Activated gamma-delta T cell (primary cell): ENCODE results near the gene DCTD.

Experiments
- DNase-seq: peaks from one replicate; lab custom pipeline; 2025; lab: John Stamatoyannopoulos, UW

The DCTD gene

DNA sequence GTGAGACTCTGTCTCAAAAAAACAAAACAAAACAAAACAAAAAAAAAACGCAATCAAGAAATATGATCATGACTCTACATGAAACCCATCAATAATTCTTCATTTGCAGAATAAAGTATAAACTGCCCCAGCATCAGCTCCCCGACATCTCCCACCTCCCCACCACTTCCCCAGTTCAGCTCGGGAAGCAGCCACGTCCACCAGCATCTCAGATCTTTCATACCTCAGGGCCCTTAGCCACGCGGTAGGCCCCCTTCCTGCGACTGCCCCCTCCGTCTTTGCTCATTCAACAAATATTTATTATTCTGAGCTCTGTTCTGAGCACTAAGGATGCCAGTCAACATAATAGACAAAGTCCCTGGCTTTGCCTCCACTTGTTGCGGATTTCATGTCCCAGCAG, 45.6 kb downstream of the DCTD start:
- no peak for DNase-seq

DNA sequence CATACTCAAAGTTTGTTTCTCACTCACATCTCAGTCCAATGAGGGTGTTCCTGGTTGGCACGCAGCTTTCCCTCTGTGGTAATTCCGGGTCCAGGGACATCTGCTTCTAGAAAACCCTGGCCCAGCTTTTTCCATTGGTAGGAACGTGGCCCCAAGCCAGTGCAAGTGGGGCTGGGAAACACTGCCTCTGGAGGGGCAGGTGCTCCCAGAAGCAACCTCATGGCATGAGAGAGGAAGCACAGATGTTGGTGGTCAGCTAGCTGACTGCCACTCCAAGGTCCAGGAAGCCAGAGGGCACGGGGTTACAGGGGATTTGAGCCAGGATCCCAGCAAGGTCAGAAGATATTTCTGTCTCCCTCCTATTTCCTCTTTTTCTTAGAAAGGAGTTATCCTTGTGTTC, 47.5 kb downstream of the DCTD start:
- DNase-seq = no peak

DNA sequence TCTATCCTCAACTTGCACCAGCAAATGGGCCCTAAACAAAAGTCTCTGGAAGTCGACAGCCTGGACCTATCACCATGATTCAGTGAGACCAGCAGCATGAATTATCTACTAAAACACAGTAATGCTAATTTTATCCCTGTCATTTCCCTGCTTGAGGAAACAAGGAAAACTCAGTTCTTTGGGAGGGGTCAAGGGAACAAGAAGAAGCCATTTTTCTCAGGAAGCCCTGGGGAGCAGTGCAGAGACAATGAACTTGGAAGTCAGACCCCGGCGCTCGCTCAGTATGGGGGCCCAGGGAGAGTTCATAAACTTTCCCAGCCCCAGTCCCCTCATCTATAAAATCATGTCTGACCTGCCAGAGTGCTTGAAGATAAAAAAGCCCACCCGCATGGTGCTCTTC, 50.4 kb downstream of the DCTD start:
- DNase-seq = no peak

DNA sequence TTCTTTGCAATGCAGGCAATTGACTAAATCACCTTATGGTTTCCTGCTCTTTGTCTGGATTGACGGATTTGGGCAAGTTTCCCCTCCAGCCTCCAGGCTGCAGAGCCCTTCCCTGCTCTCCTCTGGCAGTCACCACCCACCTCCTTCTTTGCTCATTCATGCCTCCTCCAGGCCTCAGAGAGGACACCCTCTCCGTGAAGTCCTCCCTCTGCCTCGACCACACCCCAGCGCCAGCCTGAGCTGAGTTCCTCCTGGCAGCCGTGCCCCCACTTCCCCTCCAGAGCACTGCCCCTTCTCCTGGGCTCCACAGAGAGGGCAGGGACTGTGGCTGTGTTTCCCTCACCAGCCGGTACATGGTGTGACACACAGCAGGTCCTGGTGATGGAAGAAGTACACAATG, 53.7 kb downstream of the DCTD start:
- no peak for DNase-seq

DNA sequence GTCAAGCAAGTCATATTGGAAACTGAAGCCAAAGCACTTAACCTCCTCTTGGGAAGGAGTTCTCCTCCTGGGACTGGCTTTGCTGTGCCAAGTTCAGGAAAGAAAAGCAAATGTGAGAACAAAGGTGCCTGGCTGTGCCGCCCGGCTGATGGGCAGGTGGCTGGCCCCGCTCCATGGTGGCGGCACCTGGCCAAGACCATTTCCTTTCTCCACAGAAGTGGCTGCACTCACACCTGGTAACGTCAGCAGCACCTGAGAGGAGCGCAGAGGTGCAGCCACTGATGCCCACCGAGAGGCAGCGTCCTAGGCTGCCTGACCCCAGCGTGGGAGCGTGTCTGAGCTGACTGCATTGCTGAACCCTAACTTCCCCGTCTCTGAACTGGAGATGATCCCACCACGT, 54.3 kb downstream of the DCTD start:
- DNase-seq = no peak

DNA sequence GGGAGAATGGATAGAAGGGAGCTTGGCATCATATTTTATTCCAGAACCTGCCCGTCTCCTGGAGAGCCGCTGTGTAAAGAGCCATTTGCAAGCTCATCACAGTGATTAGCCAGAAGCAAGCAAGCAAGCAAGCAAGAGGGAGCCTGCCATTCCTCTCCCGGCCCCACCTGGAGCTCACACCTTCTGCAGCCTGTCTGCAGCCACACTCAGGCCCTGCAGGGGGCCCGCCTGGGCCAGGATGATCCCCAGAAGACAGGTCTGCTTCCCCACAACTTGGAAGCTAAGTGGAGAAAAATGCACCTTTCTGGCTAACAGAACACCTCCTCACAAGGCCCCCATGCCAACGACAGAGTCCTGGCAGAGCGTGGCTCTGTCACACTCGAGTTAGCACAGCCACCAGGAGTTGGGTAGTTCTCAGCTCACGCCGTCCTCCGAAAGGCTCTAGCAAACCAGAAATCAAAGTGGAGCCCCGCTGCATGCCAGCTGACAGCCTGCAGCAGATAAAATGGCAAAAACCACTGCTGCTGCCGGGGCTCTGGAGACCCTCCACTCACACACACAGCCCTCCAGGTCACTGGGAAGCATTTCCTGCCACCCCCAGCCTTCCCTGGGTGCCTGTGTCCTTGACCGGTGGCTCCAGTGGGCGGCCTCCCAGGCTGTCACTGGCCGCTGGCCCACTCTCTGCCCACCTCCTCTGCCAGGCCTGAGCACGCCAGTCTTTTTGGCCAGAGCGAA, 54.9 kb downstream of the DCTD start:
- DNase-seq = no peak

DNA sequence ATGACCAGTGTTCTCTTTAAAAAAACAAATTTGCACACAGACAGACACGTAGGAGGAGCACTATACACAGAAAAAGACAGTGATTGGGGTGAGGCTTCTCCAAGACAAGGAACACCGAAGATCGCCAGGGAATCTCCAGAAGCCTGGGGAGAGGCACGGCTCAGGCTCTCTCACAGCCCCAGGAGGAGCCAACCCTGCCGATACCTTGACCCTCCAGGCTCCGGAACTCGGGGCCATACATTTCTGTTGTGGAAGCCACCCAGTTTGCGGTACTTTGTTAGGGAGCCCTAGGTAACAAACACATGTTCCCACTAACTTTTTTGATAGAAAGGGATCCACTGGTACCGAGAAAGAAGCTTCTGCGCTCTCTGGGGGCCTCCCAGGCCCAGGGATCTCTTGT, 55.8 kb downstream of the DCTD start:
- DNase-seq = no peak

DNA sequence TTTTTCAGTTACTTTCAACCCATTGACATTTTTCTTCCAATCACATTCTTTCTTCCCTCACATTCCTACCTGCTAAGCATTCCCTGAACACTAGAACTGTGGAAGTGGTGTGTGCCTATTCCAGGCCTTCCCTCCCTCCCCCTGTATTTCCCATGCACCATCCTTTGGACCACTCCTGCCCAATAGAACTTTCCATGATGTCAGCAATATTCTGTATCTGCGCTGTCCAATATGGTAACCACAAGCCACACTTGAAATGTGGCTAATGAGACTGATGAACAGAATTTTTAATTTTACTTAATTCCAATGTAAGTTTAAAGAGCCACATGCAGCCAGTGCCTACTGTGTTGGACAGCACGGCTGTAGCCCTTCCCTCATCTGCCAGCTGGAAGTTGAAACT, 57.5 kb downstream of the DCTD start:
- DNase-seq = no peak

DNA sequence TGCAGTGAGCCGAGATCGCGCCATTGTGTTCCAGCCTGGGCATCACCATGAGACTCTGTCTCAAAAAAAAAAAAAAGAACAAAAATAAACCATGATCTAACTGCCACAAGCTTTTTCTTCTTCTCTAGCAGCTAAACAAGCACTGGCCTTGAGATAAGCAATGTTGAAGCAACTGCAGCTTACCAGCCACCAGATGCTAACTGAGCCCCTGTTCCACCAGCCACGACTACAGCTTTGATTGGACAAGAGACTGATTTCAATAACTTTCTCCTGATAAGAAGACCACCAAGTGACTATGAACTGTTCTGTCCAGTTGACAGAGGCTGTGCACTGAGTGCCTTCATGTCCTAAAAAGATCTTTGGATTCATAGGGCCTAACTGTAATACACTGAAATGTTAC, 58.5 kb downstream of the DCTD start:
- no peak for DNase-seq

DNA sequence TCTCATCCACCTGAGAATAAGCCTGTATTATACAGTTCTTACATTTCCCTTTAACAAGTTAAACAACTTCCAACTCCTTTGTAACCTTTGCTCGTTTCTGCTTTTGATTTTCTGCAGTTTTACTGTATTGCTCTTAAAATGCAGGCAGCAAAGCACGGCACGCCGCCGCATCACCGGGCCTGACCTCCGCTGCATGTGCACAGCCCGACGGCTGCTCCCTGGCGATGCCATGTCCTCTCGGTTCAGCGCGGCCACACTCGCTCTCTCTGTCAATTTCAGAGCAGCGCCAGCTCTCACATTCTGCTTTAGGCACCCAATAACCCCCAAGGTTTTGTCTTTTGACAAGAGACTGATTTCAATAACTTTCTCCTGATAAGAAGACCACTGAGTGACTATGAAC, 60.3 kb downstream of the DCTD start:
- no peak for DNase-seq

DNA sequence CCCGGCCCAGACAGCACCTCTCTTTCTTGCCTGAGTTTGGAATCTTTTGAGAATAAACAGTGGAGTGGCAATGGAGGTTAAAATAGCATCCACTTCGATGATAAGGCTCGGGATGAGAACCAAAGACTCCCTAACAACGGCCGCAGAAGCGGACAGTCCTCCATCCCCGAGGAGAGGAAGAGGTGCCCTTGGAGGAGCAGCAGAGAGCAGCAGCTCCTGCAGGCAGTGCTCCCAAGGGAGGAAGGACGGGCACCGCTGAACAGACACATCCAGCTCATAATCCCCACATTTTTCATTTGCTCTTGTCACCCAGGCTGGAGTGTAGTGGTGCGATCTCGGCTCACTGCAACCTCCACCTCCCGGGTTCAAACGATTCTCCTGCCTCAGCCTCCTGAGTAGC, 61.3 kb downstream of the DCTD start:
- DNase-seq = no peak

DNA sequence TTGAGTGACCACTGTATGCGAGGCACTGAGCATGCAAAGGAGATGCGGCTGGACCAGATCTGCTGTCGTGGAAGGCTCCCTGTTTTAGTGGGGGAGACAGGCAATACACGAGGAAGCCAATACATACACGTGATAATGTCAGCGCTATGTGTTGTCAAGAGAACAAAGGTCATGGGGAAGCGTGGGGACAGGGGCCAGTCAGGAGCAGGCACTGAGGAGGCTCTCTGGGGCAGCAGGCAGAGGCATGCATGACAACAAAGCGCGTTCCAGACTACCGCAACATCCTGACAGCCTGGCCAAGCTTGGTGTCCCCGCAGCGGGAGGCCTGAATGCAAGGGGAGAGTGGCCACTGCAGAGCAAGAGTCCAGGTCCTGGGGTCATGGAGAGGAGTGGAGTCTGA, 61.9 kb downstream of the DCTD start:
- no peak for DNase-seq

DNA sequence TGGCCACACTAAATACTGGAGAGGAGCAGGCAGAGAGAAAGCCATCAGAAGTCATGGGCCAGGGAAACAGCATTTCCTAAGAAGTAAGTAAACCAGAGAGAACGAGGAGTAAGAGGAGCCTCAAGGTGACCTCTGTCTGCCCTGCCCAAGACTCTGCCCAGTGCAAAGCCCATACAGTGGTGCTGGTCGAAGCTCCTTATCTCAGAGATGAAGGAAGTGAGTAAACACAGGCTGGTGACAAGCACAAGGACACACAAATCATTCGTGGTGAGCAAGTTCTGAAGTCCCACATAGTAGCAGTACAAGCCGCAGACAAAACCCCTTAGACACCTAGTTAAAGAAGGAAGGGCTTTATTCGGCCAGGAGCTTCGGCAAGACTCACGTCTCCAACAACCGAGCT, 62.7 kb downstream of the DCTD start:
- DNase-seq = no peak

DNA sequence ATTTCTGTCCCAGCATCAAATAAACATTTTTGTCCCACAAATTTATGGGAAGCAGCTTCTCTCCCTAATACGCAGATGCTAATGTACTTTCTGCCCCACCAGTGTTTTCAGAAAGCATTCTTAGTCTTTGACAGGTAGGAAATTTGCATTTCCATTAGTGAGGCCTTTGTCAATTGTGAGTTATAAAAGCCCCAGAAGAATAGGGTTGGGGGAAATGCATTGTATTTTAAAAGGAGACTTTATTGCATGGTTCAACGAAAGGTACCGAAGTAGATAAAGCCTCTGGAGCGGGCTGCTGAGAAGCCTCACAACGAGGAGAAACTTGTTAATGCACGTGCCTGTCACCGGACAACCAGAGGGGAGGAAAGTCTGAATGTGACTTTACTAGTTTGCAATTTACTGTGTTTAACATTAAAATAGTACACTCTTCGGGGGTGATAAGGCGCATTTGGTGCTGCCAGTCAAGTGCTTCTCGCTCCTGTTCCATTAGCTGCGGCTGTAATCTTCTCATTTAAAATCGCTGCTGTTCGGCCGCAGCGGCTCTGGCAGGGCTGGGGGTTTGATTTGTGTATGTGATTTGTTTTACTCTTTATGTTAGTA, 63.4 kb downstream of the DCTD start:
- DNase-seq = no peak

DNA sequence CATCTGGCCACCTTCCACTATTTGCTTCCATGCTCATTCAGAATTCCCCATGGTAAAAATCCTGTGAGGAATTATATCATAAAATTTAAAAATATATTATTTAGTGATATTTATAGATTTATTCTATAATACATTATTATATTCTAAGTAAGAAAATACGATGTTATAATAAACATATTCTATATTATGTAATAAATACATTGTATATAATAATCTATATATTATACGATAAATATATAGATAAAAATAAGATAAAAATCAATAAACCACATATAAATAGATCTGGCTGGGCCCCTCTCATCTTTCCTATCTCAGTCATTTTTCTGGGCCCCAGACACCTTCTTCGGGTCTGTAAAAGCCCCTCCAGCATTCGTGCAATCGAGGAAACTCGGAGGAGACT, 68.5 kb downstream of the DCTD start:
- DNase-seq = no peak

DNA sequence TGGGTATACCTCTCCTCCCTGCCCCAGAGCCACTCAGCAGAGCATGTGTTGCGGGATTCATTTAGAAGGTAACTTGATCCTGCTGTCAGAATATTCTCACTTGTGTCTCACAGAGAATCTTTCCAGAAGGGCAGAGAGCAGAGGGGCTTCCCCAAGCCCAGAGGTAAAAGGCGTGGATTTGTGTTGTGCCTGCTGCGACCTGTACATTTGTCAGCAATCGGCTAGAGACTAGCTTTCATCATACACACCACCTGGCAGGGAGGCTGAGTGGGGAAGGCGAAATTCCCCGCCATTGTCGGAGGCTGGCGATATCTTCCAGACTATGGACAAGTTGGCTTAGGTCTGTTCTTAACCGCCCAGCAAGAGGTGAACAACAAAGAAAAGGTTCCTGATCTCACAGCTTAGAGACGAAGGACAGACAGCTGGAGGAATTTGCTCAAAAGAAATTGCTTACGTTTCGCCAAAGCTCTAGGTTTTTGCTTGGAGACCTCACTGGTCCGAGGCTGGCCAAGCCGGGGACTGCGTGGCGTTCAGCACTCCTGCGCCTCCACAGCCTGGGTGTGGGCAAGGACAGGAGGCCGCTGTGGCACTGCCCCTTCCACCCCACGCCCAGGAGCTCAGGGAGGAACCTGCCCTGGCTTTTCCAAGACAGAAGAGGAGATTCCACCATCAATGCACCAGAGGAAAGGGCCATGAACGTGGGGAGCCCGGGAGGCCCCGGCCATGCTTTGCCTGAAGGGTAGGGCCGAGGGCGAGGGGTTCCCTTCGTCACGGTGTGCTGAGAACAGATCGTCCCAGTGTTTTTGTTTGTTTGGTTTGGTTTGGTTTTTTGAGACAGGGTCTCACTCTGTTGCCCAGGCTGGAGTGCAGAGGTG, 69.4 kb downstream of the DCTD start:
- DNase-seq = no peak

DNA sequence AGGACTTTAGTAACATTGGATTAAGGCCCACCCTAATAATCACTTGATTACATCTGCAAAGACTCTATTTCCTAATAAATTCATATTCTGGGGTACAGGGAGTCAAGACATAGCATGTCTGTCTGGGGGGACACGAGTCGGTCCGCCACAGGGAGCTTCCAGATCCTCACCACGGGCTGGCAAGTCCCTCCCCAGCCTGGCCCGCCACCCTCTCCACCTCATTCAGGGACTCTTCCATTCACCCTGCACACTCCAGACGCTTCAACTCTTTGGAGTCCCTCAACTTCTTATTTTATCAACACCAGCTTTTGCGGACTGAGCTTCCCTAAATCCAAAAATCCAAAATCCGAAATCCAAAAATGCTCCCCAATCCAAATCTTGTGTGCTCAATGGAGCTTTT, 71.2 kb downstream of the DCTD start:
- no peak for DNase-seq

DNA sequence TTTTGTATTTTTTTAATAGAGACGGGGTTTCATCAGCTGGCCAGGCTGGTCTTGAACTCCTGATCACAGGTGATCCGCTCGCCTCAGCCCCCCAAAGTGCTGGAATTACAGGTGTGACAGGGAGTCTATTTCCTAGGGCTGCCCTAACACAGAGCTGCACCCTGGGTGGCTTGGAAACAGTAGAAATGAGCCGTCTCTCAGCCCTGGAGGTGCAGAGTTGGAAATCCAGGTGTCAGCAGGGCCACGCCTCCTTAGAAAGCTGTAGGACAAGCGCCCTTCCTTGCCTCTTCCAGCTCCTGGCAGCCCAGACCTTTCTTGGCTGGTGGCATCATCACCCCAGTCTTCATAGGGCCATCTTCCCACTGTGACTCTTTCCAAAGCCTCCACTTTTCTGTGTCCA, 71.6 kb downstream of the DCTD start:
- DNase-seq = no peak

DNA sequence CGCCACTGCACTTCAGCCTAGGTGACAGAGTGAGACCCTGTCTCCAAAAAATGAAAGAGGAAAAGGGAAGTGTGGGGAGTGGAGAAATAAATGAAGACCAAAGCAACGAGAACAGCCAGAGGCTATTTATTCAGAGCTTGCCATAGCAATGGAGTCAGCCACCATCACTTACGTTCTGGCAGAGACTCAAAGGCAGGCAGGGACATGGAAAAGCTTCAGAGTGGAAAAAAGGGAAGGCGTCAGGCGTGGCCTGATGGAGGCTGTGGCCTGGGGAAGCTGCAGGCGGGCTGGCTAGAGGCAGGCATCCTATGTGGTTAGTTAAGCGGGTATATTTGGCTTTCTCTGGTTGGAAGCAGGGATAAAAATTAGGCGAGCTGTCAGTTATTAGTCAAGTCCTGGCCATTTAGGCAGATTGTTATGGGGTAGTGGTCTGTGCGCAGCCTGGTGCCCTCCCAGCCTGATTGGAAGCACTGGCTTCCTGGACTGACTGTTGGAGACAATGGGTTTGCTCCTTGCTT, 73.3 kb downstream of the DCTD start:
- no peak for DNase-seq

DNA sequence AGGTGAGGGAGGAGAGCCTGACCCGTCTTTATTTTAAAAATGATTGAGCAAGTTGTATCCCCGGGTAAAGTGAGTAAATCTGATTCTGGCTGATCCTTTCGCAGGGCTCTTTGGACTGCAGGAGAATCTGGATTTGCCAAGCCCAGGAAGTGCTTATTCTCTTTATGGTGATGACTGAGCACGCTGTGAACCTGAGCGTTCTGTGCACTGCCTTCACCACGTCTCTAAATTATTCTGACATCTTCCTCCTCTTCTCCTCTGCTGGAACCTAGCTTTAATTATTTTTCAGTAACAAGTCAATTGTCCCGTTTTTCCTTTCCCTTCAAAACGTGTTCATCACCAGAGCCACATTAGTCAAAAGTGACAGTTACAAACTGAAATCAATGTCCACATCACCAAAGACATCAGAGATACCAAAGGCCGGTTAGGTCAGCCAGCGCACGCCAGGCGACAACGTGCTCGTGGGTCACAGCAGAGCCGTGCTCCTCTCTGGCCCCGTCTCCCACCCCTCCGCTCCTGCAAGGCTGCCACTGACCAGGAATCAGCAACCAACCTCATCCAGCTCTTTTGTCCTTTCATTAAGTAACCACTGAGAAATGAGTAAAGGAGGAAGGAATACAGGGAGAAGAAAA, 74.3 kb downstream of the DCTD start:
- DNase-seq = no peak

DNA sequence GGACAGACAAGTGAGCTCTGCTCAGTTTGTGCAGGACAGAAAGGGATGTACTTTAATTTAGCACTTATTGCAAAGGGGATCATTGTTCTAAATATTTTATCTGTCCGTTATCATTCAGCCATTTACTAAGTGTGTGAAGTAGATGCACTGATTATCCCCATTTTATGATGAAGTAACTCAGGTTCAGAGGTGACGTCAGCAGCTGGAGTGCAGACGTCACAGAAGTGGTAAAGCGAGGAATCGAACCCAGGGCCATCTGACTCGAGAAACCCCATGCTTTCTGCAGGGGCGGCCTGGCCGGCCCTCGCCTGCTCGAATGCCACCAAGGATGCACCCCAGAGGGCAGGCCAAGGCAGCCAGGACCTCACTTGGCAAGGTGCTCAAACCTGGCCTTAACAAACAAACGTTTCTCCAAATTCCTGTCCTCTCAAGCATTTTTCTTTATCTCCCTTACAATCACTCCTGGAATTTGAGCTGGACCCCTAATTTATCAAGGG, 75.0 kb downstream of the DCTD start:
- DNase-seq = no peak

DNA sequence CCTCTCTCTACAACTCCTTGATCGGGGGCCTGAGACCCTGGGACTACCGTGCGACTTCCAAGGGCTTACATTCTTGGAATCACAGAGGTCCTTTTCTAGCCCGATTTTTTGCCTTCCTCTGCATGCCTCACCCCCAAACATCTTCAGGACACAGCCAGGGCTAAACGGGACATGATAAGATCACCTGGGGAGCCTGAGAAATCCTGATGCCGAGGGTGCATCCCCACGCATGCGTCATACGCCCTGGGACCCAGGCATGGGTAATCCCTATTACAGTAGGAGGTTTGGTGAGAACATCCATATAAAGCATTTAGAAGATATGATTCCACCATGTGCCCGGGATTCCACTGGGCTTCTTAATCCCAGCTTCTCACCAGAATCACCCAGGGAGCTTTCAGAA, 77.1 kb downstream of the DCTD start:
- no peak for DNase-seq
